CD4-positive, alpha-beta T cell (primary cell): ENCODE results near the gene SERPINB6. TPM values are rescaled to one million over a fixed set of nuclear protein-coding genes. Genes with fewer than 3 reads are reported as not detected.
A peak's percentile ranks its signal among the peaks of the same experiment; 100 is the strongest.
"Not testable (repeated sequence)": the region's sequence is repeated elsewhere in the genome, so short reads cannot be mapped to it uniquely, and the experiment has no call there.

ENCODE experiments used
- ATAC-seq: fragments of 200-7000 bp; cut with Tn5 transposase; one replicate; pipeline ENCODE4 v1.10.0; 2022; ENCODE audit warnings: mild to moderate bottlenecking; ENCODE audit not compliant: poor library complexity
- CTCF ChIA-PET: fragments of 350-600 bp; sonication (Branson Sonifier 250); formaldehyde crosslinking; loops from one replicate; lab custom pipeline; 2021; ENCODE audit warnings: antibody characterized with exemption, inconsistent platforms; lab: Charles Lee
- POLR2A ChIA-PET: fragments of 350-600 bp; sonication (Branson Sonifier 250); formaldehyde crosslinking; loops from one replicate; lab custom pipeline; 2021; ENCODE audit warnings: antibody characterized with exemption, inconsistent platforms; lab: Charles Lee
- DNase-seq, 14 experiments: peaks; one replicate each; pipeline ENCODE4 v3.0.0-alpha.2; 2013 to 2020; ENCODE audit warnings: mixed read lengths in 2 of 14
- H3K27ac ChIP-seq, 2 donors: one replicate each; pipeline versions ENCODE4 v1.5.1 to v1.7.0; 2013; ENCODE audit warnings: low read length in 2 of 2, low read depth in 1 of 2, mild to moderate bottlenecking in 1 of 2
- H3K27me3 ChIP-seq, 2 experiments: 1 replicate in 1 of 2; 2 replicates in 1 of 2; pipeline versions ENCODE4 v1.6.1 to v1.7.0; 2013; ENCODE audit warnings: low read length in 2 of 2, control low read depth in 1 of 2, mild to moderate bottlenecking in 1 of 2, moderate library complexity in 1 of 2; ENCODE audit not compliant: insufficient read depth in 2 of 2, control insufficient read depth in 1 of 2
- H3K36me3 ChIP-seq: one replicate; pipeline ENCODE4 v1.6.1; 2013; ENCODE audit warnings: low read length, control low read depth; ENCODE audit not compliant: insufficient read depth
- H3K4me1 ChIP-seq: one replicate; pipeline ENCODE4 v1.6.1; 2013; ENCODE audit warnings: low read length, control low read depth; ENCODE audit not compliant: insufficient read depth
- H3K4me3 ChIP-seq: one replicate; pipeline ENCODE4 v1.5.1; 2013; ENCODE audit warnings: mild to moderate bottlenecking, low read length, moderate library complexity
- H3K9me3 ChIP-seq, 2 experiments: 1 replicate in 1 of 2; 2 replicates in 1 of 2; pipeline versions ENCODE4 v1.6.1 to v1.7.0; 2013; ENCODE audit warnings: low read length in 2 of 2, mild to moderate bottlenecking in 2 of 2, control low read depth in 1 of 2, moderate library complexity in 1 of 2; ENCODE audit not compliant: control insufficient read depth in 1 of 2, insufficient read depth in 1 of 2
- H3K27ac Mint-ChIP-seq: one replicate; pipeline ENCODE4 v1.8.0; 2020; ENCODE audit warnings: mixed read lengths
- H3K27me3 Mint-ChIP-seq: one replicate; pipeline ENCODE4 v1.8.0; 2021; ENCODE audit warnings: mixed read lengths
- H3K36me3 Mint-ChIP-seq: one replicate; pipeline ENCODE4 v1.8.0; 2021; ENCODE audit warnings: low read depth, mixed read lengths
- H3K4me1 Mint-ChIP-seq: one replicate; pipeline ENCODE4 v1.8.0; 2021; ENCODE audit warnings: low read depth, mixed read lengths
- H3K4me3 Mint-ChIP-seq: one replicate; pipeline ENCODE4 v1.8.0; 2020; ENCODE audit warnings: mild to moderate bottlenecking, mixed read lengths
- H3K9me3 Mint-ChIP-seq: one replicate; pipeline ENCODE4 v1.8.0; 2020; ENCODE audit warnings: mixed read lengths
- intact Hi-C, 2 experiments: fragments of 100-400 bp; cut with DNase I in 1 of 2; cut with micrococcal nuclease in 1 of 2; formaldehyde crosslinking; loops; one replicate each; pipeline versions ENCODE4 v1.15.1 to v1.9.0; 2023 to 2025; cut with DNase I, micrococcal nuclease
- total RNA-seq, 174 experiments: library from RNA in 2 of 174; stranded (reverse) in 2 of 174; gene quantifications; one replicate each; pipeline ENCODE4 v1.2.3 and lab custom pipeline; 2021 to 2026
- TF ChIP-seq, protein P1 (sequence below): fragments of 200-600 bp; IDR thresholded peaks from one replicate; pipeline ENCODE4 v1.8.0; 2022; ENCODE audit warnings: antibody characterized with exemption, mild to moderate bottlenecking

Gene SERPINB6
- total RNA-seq, 2 experiments from 2014 or later, result 11.0 to 11.9 TPM

DNA sequence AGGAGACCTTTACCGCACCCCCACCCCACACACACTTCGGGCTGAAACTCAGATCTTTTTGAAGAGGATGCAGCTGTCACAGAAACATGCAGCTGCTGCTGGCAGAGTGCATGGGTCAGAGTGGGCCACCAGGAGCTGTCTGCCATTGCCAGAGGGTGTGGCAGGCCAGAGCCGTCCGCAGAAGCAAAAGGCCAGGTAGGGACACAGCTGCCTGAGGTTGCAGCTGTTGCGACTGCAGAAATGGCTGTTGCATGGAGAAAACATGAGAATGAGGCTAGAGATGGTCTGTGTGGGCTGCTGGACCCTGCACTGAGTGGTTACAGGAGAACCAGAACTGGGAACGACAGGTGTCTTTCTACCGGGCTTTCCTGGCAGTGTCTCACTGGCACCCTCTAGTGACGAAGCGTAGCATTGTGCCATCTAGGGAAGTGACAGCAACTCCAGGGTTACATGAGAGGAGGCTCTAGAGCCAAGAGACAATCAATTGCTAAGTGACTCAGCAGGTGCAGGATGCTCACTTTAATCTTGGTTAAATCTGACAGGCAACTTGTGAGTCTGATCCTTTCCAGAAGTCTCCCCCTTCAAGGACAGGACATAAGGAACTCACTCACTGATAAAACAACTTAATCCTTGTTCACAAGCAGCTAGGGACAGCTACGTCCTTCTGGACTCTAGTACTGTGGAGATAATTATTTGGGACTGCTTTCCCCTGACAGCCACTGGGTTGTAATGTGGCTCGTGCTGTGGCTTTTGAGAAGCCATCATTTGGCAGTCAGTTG is 39.2 kb downstream of the SERPINB6 start:
- CTCF ChIA-PET, result interaction anchor here (0.7 to 3.3 kb wide), 9 partner anchors 10 to 141 kb away, joined by 3 to 33 read pairs (median 5); partner anchors contain the start of gene SERPINB1
- Mint-ChIP-seq H3K36me3 (no peaks in the 10 kb centered on the region), H3K9me3 (no peaks in the 10 kb centered on the region), H3K4me3 (peak overlapping the region; percentile 0), H3K27ac (no peak overlapping the region), H3K27me3 (no peaks in the 10 kb centered on the region), H3K4me1 (peaks cover 18% of the 10 kb centered on the region)
- POLR2A ChIA-PET, result interaction anchor here (0.7 to 2.9 kb wide), 6 partner anchors 39 to 91 kb away, joined by 3 to 19 read pairs (median 7); partner anchors contain the start of genes SERPINB1 and SERPINB6
- Histone ChIP-seq H3K4me1 (peaks cover 16% of the 10 kb centered on the region), H3K9me3 (peaks cover 0 to 17% of the 10 kb centered on the region in 2 experiments), H3K36me3 (no peaks in the 10 kb centered on the region), H3K27ac (no peak overlapping the region), H3K27me3 (no peaks in the 10 kb centered on the region), H3K4me3 (no peak overlapping the region)
- TF ChIP-seq, protein P1, sequence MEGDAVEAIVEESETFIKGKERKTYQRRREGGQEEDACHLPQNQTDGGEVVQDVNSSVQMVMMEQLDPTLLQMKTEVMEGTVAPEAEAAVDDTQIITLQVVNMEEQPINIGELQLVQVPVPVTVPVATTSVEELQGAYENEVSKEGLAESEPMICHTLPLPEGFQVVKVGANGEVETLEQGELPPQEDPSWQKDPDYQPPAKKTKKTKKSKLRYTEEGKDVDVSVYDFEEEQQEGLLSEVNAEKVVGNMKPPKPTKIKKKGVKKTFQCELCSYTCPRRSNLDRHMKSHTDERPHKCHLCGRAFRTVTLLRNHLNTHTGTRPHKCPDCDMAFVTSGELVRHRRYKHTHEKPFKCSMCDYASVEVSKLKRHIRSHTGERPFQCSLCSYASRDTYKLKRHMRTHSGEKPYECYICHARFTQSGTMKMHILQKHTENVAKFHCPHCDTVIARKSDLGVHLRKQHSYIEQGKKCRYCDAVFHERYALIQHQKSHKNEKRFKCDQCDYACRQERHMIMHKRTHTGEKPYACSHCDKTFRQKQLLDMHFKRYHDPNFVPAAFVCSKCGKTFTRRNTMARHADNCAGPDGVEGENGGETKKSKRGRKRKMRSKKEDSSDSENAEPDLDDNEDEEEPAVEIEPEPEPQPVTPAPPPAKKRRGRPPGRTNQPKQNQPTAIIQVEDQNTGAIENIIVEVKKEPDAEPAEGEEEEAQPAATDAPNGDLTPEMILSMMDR, result peak; percentile 96
- DNase-seq (peak; percentile 77 to 93 (median 86)), ATAC-seq (peak; percentile 98)
- intact Hi-C loops, result loop anchor here (1.0 to 5.0 kb wide), 7 partner anchors 15 to 194 kb away; no protein-coding TSS in a partner anchor

DNA sequence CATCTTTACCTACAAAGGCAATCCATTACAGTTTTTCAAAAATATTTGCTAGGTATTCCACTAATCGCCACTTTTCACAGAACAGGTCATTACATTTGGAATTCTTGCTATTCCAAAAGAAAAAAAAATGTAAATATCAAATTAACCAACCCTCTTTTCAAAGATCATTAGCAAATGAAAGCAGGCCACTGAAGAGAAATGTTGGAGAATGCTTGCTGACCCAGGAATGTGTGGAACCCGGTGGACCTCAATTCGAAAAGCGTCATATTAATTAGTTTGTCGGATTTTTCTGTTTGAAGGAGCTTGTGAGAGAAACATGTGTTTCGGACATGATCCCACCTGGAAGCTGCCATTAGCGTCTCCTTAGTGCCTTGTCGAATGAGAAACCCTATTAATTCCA is 40.3 kb downstream of the SERPINB6 start:
- H3K36me3 Mint-ChIP-seq, result no peaks in the 10 kb centered on the region
- Histone ChIP-seq H3K9me3 (peaks cover 0 to 15% of the 10 kb centered on the region in 2 experiments), H3K4me1 (peaks cover 9% of the 10 kb centered on the region), H3K27ac (no peak overlapping the region), H3K4me3 (no peak overlapping the region), H3K27me3 (no peaks in the 10 kb centered on the region), H3K36me3 (no peaks in the 10 kb centered on the region)
- DNase-seq, result no peak
- no peak for ATAC-seq
- H3K9me3 Mint-ChIP-seq, result no peaks in the 10 kb centered on the region
- intact Hi-C loops, result loop anchor here in 1 of 2 experiments (2.0 to 5.0 kb wide), 2 partner anchors 14 to 139 kb away; no protein-coding TSS in a partner anchor
- TF ChIP-seq, protein P1, result no peak
- H3K27ac Mint-ChIP-seq, result no peak overlapping the region
- H3K27me3 Mint-ChIP-seq, result no peaks in the 10 kb centered on the region
- POLR2A ChIA-PET, result interaction anchor here (0.9 to 2.9 kb wide), 3 partner anchors 58 to 89 kb away, joined by 10 to 19 read pairs (median 13); partner anchors contain the start of gene SERPINB1
- CTCF ChIA-PET, result interaction anchor here (0.6 to 1.1 kb wide), 3 partner anchors 16 to 118 kb away, joined by 3 to 5 read pairs (median 5); no protein-coding TSS in a partner anchor
- H3K4me1 Mint-ChIP-seq, result peaks cover 8% of the 10 kb centered on the region
- H3K4me3 Mint-ChIP-seq, result no peak overlapping the region

DNA sequence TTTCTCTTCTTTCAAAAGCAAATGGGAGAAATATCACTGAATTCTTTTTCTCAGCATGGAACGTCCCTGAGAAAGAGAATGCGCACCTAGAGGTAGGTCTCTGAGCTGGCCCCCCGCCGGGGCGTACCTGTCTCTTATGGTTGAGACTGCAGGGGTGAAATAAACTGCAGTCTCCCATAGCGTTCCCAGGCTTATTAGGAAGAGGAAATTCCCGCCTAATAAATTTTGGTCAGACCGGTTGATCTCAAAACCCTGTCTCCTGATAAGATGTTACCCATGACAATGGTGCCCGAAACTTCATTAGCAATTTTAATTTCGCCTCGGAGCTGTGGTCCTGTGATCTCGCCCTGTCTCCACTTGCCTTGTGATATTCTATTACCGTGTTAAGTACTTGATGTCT is 43.4 kb downstream of the SERPINB6 start:
- H3K27me3 ChIP-seq, intact Hi-C loops, H3K4me1 ChIP-seq, H3K4me3 ChIP-seq, H3K27ac Mint-ChIP-seq, CTCF ChIA-PET, ATAC-seq, DNase-seq, H3K4me1 Mint-ChIP-seq, H3K27ac ChIP-seq, H3K27me3 Mint-ChIP-seq, H3K4me3 Mint-ChIP-seq, H3K9me3 Mint-ChIP-seq, H3K9me3 ChIP-seq, H3K36me3 Mint-ChIP-seq, H3K36me3 ChIP-seq: not testable (repeated sequence)
- POLR2A ChIA-PET, result interaction anchor here (0.8 kb wide), 1 partner anchor 110 kb away, joined by 3 read pairs; no protein-coding TSS in a partner anchor

DNA sequence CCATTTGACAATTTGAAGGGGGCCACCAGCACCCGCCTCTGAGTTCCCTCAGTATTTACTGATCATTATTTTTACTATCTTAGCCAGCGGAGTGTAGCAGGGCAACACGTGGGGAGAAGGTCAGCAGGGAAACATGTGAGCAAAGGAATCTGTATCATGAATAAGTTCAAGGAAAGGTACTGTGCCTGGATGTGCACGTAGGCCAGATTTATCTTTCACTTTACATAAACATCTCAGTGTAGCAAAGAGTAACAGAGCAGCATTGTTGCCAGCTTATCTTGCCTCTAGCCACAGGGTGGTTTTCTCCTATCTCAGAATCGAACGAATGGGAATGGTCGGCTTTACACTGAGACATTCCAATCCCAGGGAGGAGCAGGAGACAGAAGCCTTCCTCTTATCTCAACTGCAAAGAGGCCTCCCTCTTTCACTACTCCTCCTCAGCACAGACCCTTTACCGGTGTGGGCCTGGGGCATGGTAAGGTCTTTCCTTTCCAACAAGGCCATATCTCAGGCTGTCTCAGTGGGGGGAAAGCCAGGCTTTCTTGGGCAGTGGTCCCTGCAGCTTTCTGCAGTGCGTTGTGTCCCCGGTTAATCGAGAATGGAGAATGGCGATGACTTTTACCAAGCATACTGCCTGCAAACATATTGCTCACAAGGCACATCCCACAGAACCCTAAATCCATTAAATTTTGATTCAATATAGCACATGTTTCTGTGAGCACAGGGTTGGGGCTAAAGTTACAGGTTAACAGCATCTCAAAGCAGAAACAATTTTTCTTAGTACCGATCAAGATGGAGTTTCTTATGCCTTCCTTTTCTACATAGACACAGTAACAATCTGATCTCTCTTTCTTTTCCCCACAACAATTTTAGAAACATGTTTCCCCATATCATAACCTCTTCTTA is 45.3 kb downstream of the SERPINB6 start:
- H3K4me1 ChIP-seq, DNase-seq, H3K27ac Mint-ChIP-seq, ATAC-seq, H3K9me3 ChIP-seq, H3K4me1 Mint-ChIP-seq, H3K36me3 Mint-ChIP-seq, H3K4me3 Mint-ChIP-seq, POLR2A ChIA-PET, intact Hi-C loops, H3K36me3 ChIP-seq, H3K27me3 ChIP-seq, H3K4me3 ChIP-seq, H3K27me3 Mint-ChIP-seq, H3K27ac ChIP-seq, H3K9me3 Mint-ChIP-seq: not testable (repeated sequence)
- CTCF ChIA-PET, result interaction anchor here (1.4 kb wide), 1 partner anchor 15 kb away, joined by 4 read pairs; no protein-coding TSS in a partner anchor
